K562 (cell line): Measurements from ENCODE around the gene TTLL4. TPM values are rescaled to one million over a fixed set of nuclear protein-coding genes. Genes with fewer than 3 reads are reported as not detected.

ENCODE experiments used
- GTF2A2 ChIP-seq: IDR thresholded peaks from 2 replicates; pipeline ENCODE4 v1.6.1; 2016; ENCODE audit warnings: mild to moderate bottlenecking, missing genetic modification characterization, missing compliant biosample characterization
- polyA plus RNA-seq, 8 experiments: library from polyadenylated mRNA; depleted of rRNA in 4 of 8; stranded (reverse) in 5 of 8; unstranded in 3 of 8; fragments of >200 nt; fragmentation: Nextera tagmentation in 2 of 8; fragmentation: Illumina TruSeq in 1 of 8; extraction: Ambion mirVana in 2 of 8; extraction: Trizol in 1 of 8; gene quantifications; 2 replicates each; pipeline versions ENCODE4 v1.2.1 to v1.2.3, GENCODE V29; 2011 to 2014; ENCODE audit warnings: inconsistent platforms in 1 of 8, missing spikeins in 1 of 8
- total RNA-seq, 7 experiments: library from RNA; depleted of rRNA in 6 of 7; stranded (reverse); fragments of >200 nt in 6 of 7; fragmentation: Illumina TruSeq in 2 of 7; extraction: Trizol in 2 of 7; gene quantifications; 2 replicates each; pipeline versions ENCODE4 v1.2.1 to v1.2.3, GENCODE V29; 2011 to 2021; ENCODE audit warnings: low replicate concordance in 1 of 7

The TTLL4 gene
- total and polyA plus RNA-seq, 9 of the 15 experiments (the other 6 are each of a cell fraction or from before 2014, with no cell fraction given), result 12.6 to 67.5 (median 24.5) TPM

- no peak for TF ChIP-seq GTF2A2 (tag)
Measured at GRCh38 chr2:218804817-218805216, 94.2 kb downstream of the TTLL4 start (continued).

Other genes starting within 250 kb of the TTLL4 start
Only the 7 nearest of the 12 such genes appear.
- gene PLCD4, start 102.9 kb upstream of the TTLL4 start, total RNA-seq (2014; rRNA removed), result not detected in 2 replicates
- gene PLCD4, start 102.9 kb upstream of the TTLL4 start, total RNA-seq (2014; rRNA removed; fragmentation: Illumina TruSeq; extraction: Trizol), result not detected in 2 replicates
- not detected in 2 replicates for gene PLCD4, start 102.9 kb upstream of the TTLL4 start, total RNA-seq (2015; rRNA removed; fragmentation: Illumina TruSeq; extraction: Trizol)
- not detected in 2 replicates for gene PLCD4, start 102.9 kb upstream of the TTLL4 start, total RNA-seq (2021)
- 0.01 TPM in 1 of 2 replicates, not detected in the other for gene PLCD4, start 102.9 kb upstream of the TTLL4 start, polyA plus RNA-seq (2011; rRNA removed)
- gene PLCD4, start 102.9 kb upstream of the TTLL4 start, polyA plus RNA-seq (2014; fragmentation: Illumina TruSeq; extraction: Trizol), result not detected in 2 replicates
- under 1 TPM; 0.13 to 0.38 TPM for gene PLCD4, start 102.9 kb upstream of the TTLL4 start, polyA plus RNA-seq (2014; fragmentation: Nextera tagmentation; extraction: Ambion mirVana)
- not detected in 2 replicates for gene PLCD4, start 102.9 kb upstream of the TTLL4 start, polyA plus RNA-seq (2014; rRNA removed)
- 8.1 and 13.8 TPM in 2 replicates for gene ZNF142, start 51.2 kb upstream of the TTLL4 start, total RNA-seq (2014; rRNA removed)
- 4.0 and 4.1 TPM in 2 replicates for gene ZNF142, start 51.2 kb upstream of the TTLL4 start, total RNA-seq (2014; rRNA removed; fragmentation: Illumina TruSeq; extraction: Trizol)
- 4.5 and 5.2 TPM in 2 replicates for gene ZNF142, start 51.2 kb upstream of the TTLL4 start, total RNA-seq (2015; rRNA removed; fragmentation: Illumina TruSeq; extraction: Trizol)
- gene ZNF142, start 51.2 kb upstream of the TTLL4 start, total RNA-seq (2021), result 25.4 and 26.1 TPM in 2 replicates
- gene ZNF142, start 51.2 kb upstream of the TTLL4 start, polyA plus RNA-seq (2011; rRNA removed), result 2.4 and 4.2 TPM in 2 replicates
- 12.2 and 12.9 TPM in 2 replicates for gene ZNF142, start 51.2 kb upstream of the TTLL4 start, polyA plus RNA-seq (2014; fragmentation: Illumina TruSeq; extraction: Trizol)
- gene ZNF142, start 51.2 kb upstream of the TTLL4 start, polyA plus RNA-seq (2014; fragmentation: Nextera tagmentation; extraction: Ambion mirVana), result 1 to 10 TPM in 1 of 2 experiments, under 1 TPM in 1; 0.50 to 1.3 TPM
- 7.0 and 7.3 TPM in 2 replicates for gene ZNF142, start 51.2 kb upstream of the TTLL4 start, polyA plus RNA-seq (2014; rRNA removed)
- gene BCS1L, start 51.2 kb upstream of the TTLL4 start, total RNA-seq (2014; rRNA removed), result 41.1 and 43.6 TPM in 2 replicates
- gene BCS1L, start 51.2 kb upstream of the TTLL4 start, total RNA-seq (2014; rRNA removed; fragmentation: Illumina TruSeq; extraction: Trizol), result 33.9 and 37.6 TPM in 2 replicates
- gene BCS1L, start 51.2 kb upstream of the TTLL4 start, total RNA-seq (2015; rRNA removed; fragmentation: Illumina TruSeq; extraction: Trizol), result 43.8 and 46.9 TPM in 2 replicates
- 52.6 and 56.7 TPM in 2 replicates for gene BCS1L, start 51.2 kb upstream of the TTLL4 start, total RNA-seq (2021)
- gene BCS1L, start 51.2 kb upstream of the TTLL4 start, polyA plus RNA-seq (2011; rRNA removed), result 55.1 and 56.7 TPM in 2 replicates
- 48.0 and 61.3 TPM in 2 replicates for gene BCS1L, start 51.2 kb upstream of the TTLL4 start, polyA plus RNA-seq (2014; fragmentation: Illumina TruSeq; extraction: Trizol)
- 100 to 1,000 TPM in 1 of 2 experiments, 10 to 100 TPM in 1; 83.2 to 103 TPM for gene BCS1L, start 51.2 kb upstream of the TTLL4 start, polyA plus RNA-seq (2014; fragmentation: Nextera tagmentation; extraction: Ambion mirVana)
- gene BCS1L, start 51.2 kb upstream of the TTLL4 start, polyA plus RNA-seq (2014; rRNA removed), result 64.8 and 72.7 TPM in 2 replicates
- gene RNF25, start 38.8 kb upstream of the TTLL4 start, total RNA-seq (2014; rRNA removed), result 17.0 and 30.0 TPM in 2 replicates
- 15.5 and 18.2 TPM in 2 replicates for gene RNF25, start 38.8 kb upstream of the TTLL4 start, total RNA-seq (2014; rRNA removed; fragmentation: Illumina TruSeq; extraction: Trizol)
- 15.3 and 24.6 TPM in 2 replicates for gene RNF25, start 38.8 kb upstream of the TTLL4 start, total RNA-seq (2015; rRNA removed; fragmentation: Illumina TruSeq; extraction: Trizol)
- gene RNF25, start 38.8 kb upstream of the TTLL4 start, total RNA-seq (2021), result 19.0 and 20.5 TPM in 2 replicates
- gene RNF25, start 38.8 kb upstream of the TTLL4 start, polyA plus RNA-seq (2011; rRNA removed), result 45.9 and 49.8 TPM in 2 replicates
- 19.7 and 30.1 TPM in 2 replicates for gene RNF25, start 38.8 kb upstream of the TTLL4 start, polyA plus RNA-seq (2014; fragmentation: Illumina TruSeq; extraction: Trizol)
- gene RNF25, start 38.8 kb upstream of the TTLL4 start, polyA plus RNA-seq (2014; fragmentation: Nextera tagmentation; extraction: Ambion mirVana), result 1 to 10 TPM; 2.3 to 10.0 TPM
- gene RNF25, start 38.8 kb upstream of the TTLL4 start, polyA plus RNA-seq (2014; rRNA removed), result 26.5 and 26.6 TPM in 2 replicates
- 3.8 and 5.2 TPM in 2 replicates for gene STK36, start 38.7 kb upstream of the TTLL4 start, total RNA-seq (2014; rRNA removed)
- gene STK36, start 38.7 kb upstream of the TTLL4 start, total RNA-seq (2014; rRNA removed; fragmentation: Illumina TruSeq; extraction: Trizol), result 4.1 and 6.3 TPM in 2 replicates
- gene STK36, start 38.7 kb upstream of the TTLL4 start, total RNA-seq (2015; rRNA removed; fragmentation: Illumina TruSeq; extraction: Trizol), result 4.1 and 4.5 TPM in 2 replicates
- 9.3 and 9.6 TPM in 2 replicates for gene STK36, start 38.7 kb upstream of the TTLL4 start, total RNA-seq (2021)
- gene STK36, start 38.7 kb upstream of the TTLL4 start, polyA plus RNA-seq (2011; rRNA removed), result 12.4 and 22.4 TPM in 2 replicates
- gene STK36, start 38.7 kb upstream of the TTLL4 start, polyA plus RNA-seq (2014; fragmentation: Illumina TruSeq; extraction: Trizol), result 6.5 and 9.6 TPM in 2 replicates
- 1 to 10 TPM; 3.5 to 6.7 TPM for gene STK36, start 38.7 kb upstream of the TTLL4 start, polyA plus RNA-seq (2014; fragmentation: Nextera tagmentation; extraction: Ambion mirVana)
- gene STK36, start 38.7 kb upstream of the TTLL4 start, polyA plus RNA-seq (2014; rRNA removed), result 9.7 and 10.3 TPM in 2 replicates
- gene CYP27A1, start 71.3 kb downstream of the TTLL4 start, total RNA-seq (2014; rRNA removed), result not detected in 2 replicates
- gene CYP27A1, start 71.3 kb downstream of the TTLL4 start, total RNA-seq (2014; rRNA removed; fragmentation: Illumina TruSeq; extraction: Trizol), result not detected in 2 replicates
- gene CYP27A1, start 71.3 kb downstream of the TTLL4 start, total RNA-seq (2015; rRNA removed; fragmentation: Illumina TruSeq; extraction: Trizol), result not detected in 2 replicates
- gene CYP27A1, start 71.3 kb downstream of the TTLL4 start, total RNA-seq (2021), result 0.20 and 0.34 TPM in 2 replicates
- not detected in 2 replicates for gene CYP27A1, start 71.3 kb downstream of the TTLL4 start, polyA plus RNA-seq (2011; rRNA removed)
- not detected in 2 replicates for gene CYP27A1, start 71.3 kb downstream of the TTLL4 start, polyA plus RNA-seq (2014; fragmentation: Illumina TruSeq; extraction: Trizol)
- gene CYP27A1, start 71.3 kb downstream of the TTLL4 start, polyA plus RNA-seq (2014; fragmentation: Nextera tagmentation; extraction: Ambion mirVana), result not detected
- gene CYP27A1, start 71.3 kb downstream of the TTLL4 start, polyA plus RNA-seq (2014; rRNA removed), result not detected in 2 replicates
- not detected in 2 replicates for gene PRKAG3, start 121.0 kb downstream of the TTLL4 start, total RNA-seq (2014; rRNA removed)
- not detected in 2 replicates for gene PRKAG3, start 121.0 kb downstream of the TTLL4 start, total RNA-seq (2014; rRNA removed; fragmentation: Illumina TruSeq; extraction: Trizol)
- not detected in 2 replicates for gene PRKAG3, start 121.0 kb downstream of the TTLL4 start, total RNA-seq (2015; rRNA removed; fragmentation: Illumina TruSeq; extraction: Trizol)
- gene PRKAG3, start 121.0 kb downstream of the TTLL4 start, total RNA-seq (2021), result not detected in 2 replicates
- not detected in 2 replicates for gene PRKAG3, start 121.0 kb downstream of the TTLL4 start, polyA plus RNA-seq (2011; rRNA removed)
- not detected in 2 replicates for gene PRKAG3, start 121.0 kb downstream of the TTLL4 start, polyA plus RNA-seq (2014; fragmentation: Illumina TruSeq; extraction: Trizol)
- gene PRKAG3, start 121.0 kb downstream of the TTLL4 start, polyA plus RNA-seq (2014; fragmentation: Nextera tagmentation; extraction: Ambion mirVana), result not detected
- gene PRKAG3, start 121.0 kb downstream of the TTLL4 start, polyA plus RNA-seq (2014; rRNA removed), result not detected in 2 replicates